DOHH2 (cell line): ENCODE measurements around the gene MAML1.

Experiments
- CTCF ChIP-seq: fragments of 200-600 bp; sonication (generic); IDR thresholded peaks from one replicate; pipeline ENCODE4 v1.5.1; 2014; ENCODE audit warnings: antibody characterized with exemption, mild to moderate bottlenecking, low read depth, low read length; ENCODE audit not compliant: poor library complexity, severe bottlenecking
- EZH2phosphoT487 ChIP-seq: fragments of 200-600 bp; sonication (generic); IDR thresholded peaks from 2 replicates; pipeline ENCODE4 v1.6.1; 2017; ENCODE audit warnings: borderline replicate concordance, mild to moderate bottlenecking, antibody characterized with exemption, low read length, moderate library complexity, mixed read lengths

- TF ChIP-seq CTCF, result no peak
- TF ChIP-seq EZH2phosphoT487, result no peak
Observed at GRCh38 chr5:179822059-179822432, 89.4 kb downstream of the MAML1 start.
